HL-60 (cell line): ENCODE results near the gene ECD.

Experiments used
- CTCF ChIP-seq: IDR thresholded peaks from one replicate; pipeline ENCODE4 v1.5.1; 2011; ENCODE audit warnings: low read length, control low read depth, inconsistent platforms; ENCODE audit not compliant: insufficient read depth
- GABPA ChIP-seq: IDR thresholded peaks from 2 replicates; pipeline ENCODE4 v1.6.1; 2012; ENCODE audit warnings: low read depth
- POLR2AphosphoS5 ChIP-seq: IDR thresholded peaks from 2 replicates; pipeline ENCODE4 v1.6.1; 2012; ENCODE audit warnings: low read depth
- REST ChIP-seq: IDR thresholded peaks from 2 replicates; pipeline ENCODE4 v1.6.1; 2012; ENCODE audit warnings: low read depth; ENCODE audit not compliant: insufficient replicate concordance
- SPI1 ChIP-seq: IDR thresholded peaks from 2 replicates; pipeline ENCODE4 v1.6.1; 2012; ENCODE audit warnings: low read depth, mild to moderate bottlenecking, borderline replicate concordance

GRCh38 chr10:73134727-73135126 is 33.1 kb downstream of the ECD start:
- TF ChIP-seq REST: no peak
- no peak for TF ChIP-seq POLR2AphosphoS5
- TF ChIP-seq CTCF: no peak
- no peak for TF ChIP-seq GABPA
- TF ChIP-seq SPI1: no peak
